ENCODE results near the gene RFX2. TPM values are rescaled to one million over a fixed set of nuclear protein-coding genes. Genes with fewer than 3 reads are reported as not detected.
"Not testable (repeated sequence)": the region's sequence is repeated elsewhere in the genome, so short reads cannot be mapped to it uniquely, and the experiment has no call there.

Gene RFX2
- total RNA-seq, 1 donor: 6.5 TPM

- DNase-seq (ENCODE audit: low read depth): no peak
- TF ChIP-seq CTCF (IDR thresholded peaks at IDR 0.05; ENCODE audit: insufficient read depth, low read depth, low read length): no peak
- H3K4me3 ChIP-seq (ENCODE audit: low read depth, low read length): no peak overlapping the region
Measured at GRCh38 chr19:6011794-6012193, 98.5 kb downstream of the RFX2 start.

GRCh38 chr19:6011206-6011605 is 99.1 kb downstream of the RFX2 start:
- no peak overlapping the region for H3K4me3 ChIP-seq (ENCODE audit: low read depth, low read length)
- TF ChIP-seq CTCF (IDR thresholded peaks at IDR 0.05; ENCODE audit: insufficient read depth, low read depth, low read length): no peak
- no peak for DNase-seq (ENCODE audit: low read depth)

- no peak for TF ChIP-seq CTCF (IDR thresholded peaks at IDR 0.05; ENCODE audit: insufficient read depth, low read depth, low read length)
- H3K4me3 ChIP-seq (ENCODE audit: low read depth, low read length): no peak overlapping the region
- DNase-seq (ENCODE audit: low read depth): peak; percentile 28
Measured at GRCh38 chr19:6010107-6010506, 100.2 kb downstream of the RFX2 start.

- DNase-seq (ENCODE audit: low read depth): no peak
- no peak overlapping the region for H3K4me3 ChIP-seq (ENCODE audit: low read depth, low read length)
- no peak for TF ChIP-seq CTCF (IDR thresholded peaks at IDR 0.05; ENCODE audit: insufficient read depth, low read depth, low read length)
Measured at GRCh38 chr19:6007866-6008265, 102.4 kb downstream of the RFX2 start.

- no peak for DNase-seq (ENCODE audit: low read depth)
- no peak overlapping the region for H3K4me3 ChIP-seq (ENCODE audit: low read depth, low read length)
- no peak for TF ChIP-seq CTCF (IDR thresholded peaks at IDR 0.05; ENCODE audit: insufficient read depth, low read depth, low read length)
Measured at GRCh38 chr19:6006896-6007295, 103.4 kb downstream of the RFX2 start.

- DNase-seq (ENCODE audit: low read depth); H3K4me3 ChIP-seq (ENCODE audit: low read depth, low read length): not testable (repeated sequence)
Measured at GRCh38 chr19:6006070-6006446, 104.2 kb downstream of the RFX2 start.

- no peak for TF ChIP-seq CTCF (IDR thresholded peaks at IDR 0.05; ENCODE audit: insufficient read depth, low read depth, low read length)
- H3K4me3 ChIP-seq (ENCODE audit: low read depth, low read length): no peak overlapping the region
- DNase-seq (ENCODE audit: low read depth): no peak
Measured at GRCh38 chr19:6005321-6006069, 104.8 kb downstream of the RFX2 start.
